Measurements from ENCODE around the gene KCNC3. TPM values are rescaled to one million over a fixed set of nuclear protein-coding genes. Genes with fewer than 3 reads are reported as not detected.
"Not testable (repeated sequence)": the region's sequence is repeated elsewhere in the genome, so short reads cannot be mapped to it uniquely, and the experiment has no call there.

Gene KCNC3
- total RNA-seq, 1 experiment from 2014 or later, result 24.6 TPM

- H3K27ac Mint-ChIP-seq (ENCODE audit: unreplicated experiment), result no peak overlapping the region
- H3K36me3 Mint-ChIP-seq (ENCODE audit: insufficient read depth, unreplicated experiment), result peaks cover 5% of the 10 kb centered on the region
- H3K4me1 Mint-ChIP-seq (ENCODE audit: low read depth, unreplicated experiment), result no peaks in the 10 kb centered on the region
- Histone ChIP-seq H3K27me3 (replicated peaks; ENCODE audit: control insufficient read depth, insufficient read depth, low read length) (no peaks in the 10 kb centered on the region), H3K4me1 (no peaks in the 10 kb centered on the region), H3K9me3 (no peaks in the 10 kb centered on the region), H3K36me3 (ENCODE audit: control insufficient read depth, insufficient read depth, low read length) (no peaks in the 10 kb centered on the region), H3K4me3 (ENCODE audit: low read depth, low read length) (peak overlapping the region; percentile 36)
- TF ChIP-seq CTCF (IDR thresholded peaks at IDR 0.05; ENCODE audit: insufficient read depth in 1 of 2, low read depth in 1 of 2, low read length in 1 of 2, severe bottlenecking in 1 of 2, unreplicated experiment in 1 of 2), result peak; percentile 83 to 94
- intact Hi-C loops (cut with micrococcal nuclease; ENCODE audit: unreplicated experiment), result loop anchor here (1.0 to 10.0 kb wide), 3 partner anchors 103 to 425 kb away; no protein-coding TSS in a partner anchor
- ChIA-PET CTCF (interaction anchor here (0.5 to 1.6 kb wide), 16 partner anchors 7 to 1293 kb away, joined by 3 to 21 read pairs (median 4); partner anchors contain the start of genes JOSD2, KCNC3, NTF4 and POLD1), POLR2A (interaction anchor here (0.6 to 1.0 kb wide), 2 partner anchors 24 to 27 kb away, joined by 3 to 8 read pairs; no protein-coding TSS in a partner anchor)
- no peaks in the 10 kb centered on the region for H3K27me3 Mint-ChIP-seq (ENCODE audit: insufficient read depth, unreplicated experiment)
- H3K9me3 Mint-ChIP-seq (ENCODE audit: unreplicated experiment), result no peaks in the 10 kb centered on the region
- BruUV-seq (replicated peaks), result no TSS peak
- peak; percentile 71 to 82 for DNase-seq
- peak overlapping the region; percentile 68 for H3K4me3 Mint-ChIP-seq (ENCODE audit: unreplicated experiment)
Measured at GRCh38 chr19:50357178-50358100, 28.3 kb upstream of the KCNC3 start.

GRCh38 chr19:50356691-50357177 lies 27.6 kb upstream of the KCNC3 start:
- BruUV-seq (replicated peaks), result no TSS peak
- Histone ChIP-seq H3K27me3 (replicated peaks; ENCODE audit: control insufficient read depth, insufficient read depth, low read length) (no peaks in the 10 kb centered on the region), H3K9me3 (no peaks in the 10 kb centered on the region), H3K4me3 (ENCODE audit: low read depth, low read length) (no peak overlapping the region), H3K36me3 (ENCODE audit: control insufficient read depth, insufficient read depth, low read length) (no peaks in the 10 kb centered on the region), H3K4me1 (no peaks in the 10 kb centered on the region)
- no peak for DNase-seq
- intact Hi-C loops (cut with micrococcal nuclease; ENCODE audit: unreplicated experiment), result loop anchor here (1.0 to 10.0 kb wide), 3 partner anchors 104 to 426 kb away; no protein-coding TSS in a partner anchor
- POLR2A ChIA-PET, result interaction anchor here (1.0 kb wide), 1 partner anchor 23 kb away, joined by 8 read pairs; no protein-coding TSS in a partner anchor
- TF ChIP-seq CTCF (IDR thresholded peaks at IDR 0.05; ENCODE audit: insufficient read depth in 1 of 2, low read depth in 1 of 2, low read length in 1 of 2, severe bottlenecking in 1 of 2, unreplicated experiment in 1 of 2), result no peak
- H3K9me3 Mint-ChIP-seq (ENCODE audit: unreplicated experiment), result no peaks in the 10 kb centered on the region
- peaks cover 5% of the 10 kb centered on the region for H3K36me3 Mint-ChIP-seq (ENCODE audit: insufficient read depth, unreplicated experiment)
- no peak overlapping the region for H3K27ac Mint-ChIP-seq (ENCODE audit: unreplicated experiment)
- peak overlapping the region; percentile 68 for H3K4me3 Mint-ChIP-seq (ENCODE audit: unreplicated experiment)
- CTCF ChIA-PET, result interaction anchor here (0.7 to 1.6 kb wide), 14 partner anchors 8 to 368 kb away, joined by 3 to 21 read pairs (median 4); partner anchors contain the start of genes JOSD2, KCNC3 and POLD1
- no peaks in the 10 kb centered on the region for H3K4me1 Mint-ChIP-seq (ENCODE audit: low read depth, unreplicated experiment)
- no peaks in the 10 kb centered on the region for H3K27me3 Mint-ChIP-seq (ENCODE audit: insufficient read depth, unreplicated experiment)

- POLR2A ChIA-PET; H3K27ac Mint-ChIP-seq (ENCODE audit: unreplicated experiment): not testable (repeated sequence)
Measured at GRCh38 chr19:50353487-50353880, 24.3 kb upstream of the KCNC3 start.

More at GRCh38 chr19:50353487-50353880, 24.3 kb upstream of the KCNC3 start:
- DNase-seq; H3K27me3 Mint-ChIP-seq (ENCODE audit: insufficient read depth, unreplicated experiment); H3K36me3 Mint-ChIP-seq (ENCODE audit: insufficient read depth, unreplicated experiment); CTCF ChIA-PET; H3K4me3 Mint-ChIP-seq (ENCODE audit: unreplicated experiment); BruUV-seq (replicated peaks); H3K9me3 ChIP-seq; H3K4me3 ChIP-seq (ENCODE audit: low read depth, low read length); H3K27me3 ChIP-seq (replicated peaks; ENCODE audit: control insufficient read depth, insufficient read depth, low read length); H3K36me3 ChIP-seq (ENCODE audit: control insufficient read depth, insufficient read depth, low read length); H3K9me3 Mint-ChIP-seq (ENCODE audit: unreplicated experiment); H3K4me1 Mint-ChIP-seq (ENCODE audit: low read depth, unreplicated experiment): not testable (repeated sequence)
- H3K4me1 ChIP-seq, result peaks cover 13% of the 10 kb centered on the region; the same call in 1 of the 2 replicates
- intact Hi-C loops (cut with micrococcal nuclease; ENCODE audit: unreplicated experiment), result loop anchor here (10.0 kb wide), 1 partner anchor 351 kb away; no protein-coding TSS in a partner anchor
